Skeletal muscle satellite cell (primary cell): ENCODE data around the gene ALDH2.
A peak's percentile ranks its signal among the peaks of the same experiment; 100 is the strongest.
"Not testable (repeated sequence)": the region's sequence is repeated elsewhere in the genome, so short reads cannot be mapped to it uniquely, and the experiment has no call there.

Source experiments
- H3K27me3 ChIP-seq: 2 replicates; pipeline ENCODE4 v1.7.0; 2013; ENCODE audit warnings: low read length; ENCODE audit not compliant: control insufficient read depth, insufficient read depth
- H3K36me3 ChIP-seq: 2 replicates; pipeline ENCODE4 v1.7.0; 2013; ENCODE audit warnings: mild to moderate bottlenecking, control low read depth, low read length; ENCODE audit not compliant: insufficient read depth
- H3K4me1 ChIP-seq: 2 replicates; pipeline ENCODE4 v1.7.0; 2013; ENCODE audit warnings: low read length; ENCODE audit not compliant: control insufficient read depth, insufficient read depth
- H3K4me2 ChIP-seq: 2 replicates; pipeline ENCODE4 v1.7.0; 2013; ENCODE audit warnings: mild to moderate bottlenecking, low read length
- H3K4me3 ChIP-seq: 2 replicates; pipeline ENCODE4 v1.7.0; 2013; ENCODE audit warnings: low read length
- H3K9ac ChIP-seq: 2 replicates; pipeline ENCODE4 v1.7.0; 2013; ENCODE audit warnings: mild to moderate bottlenecking, low read depth, low read length, moderate library complexity
- H3K9me3 ChIP-seq: replicated peaks from 2 replicates; pipeline ENCODE4 v1.7.0; 2013; ENCODE audit warnings: mild to moderate bottlenecking, control low read depth, low read length

The ALDH2 gene

DNA sequence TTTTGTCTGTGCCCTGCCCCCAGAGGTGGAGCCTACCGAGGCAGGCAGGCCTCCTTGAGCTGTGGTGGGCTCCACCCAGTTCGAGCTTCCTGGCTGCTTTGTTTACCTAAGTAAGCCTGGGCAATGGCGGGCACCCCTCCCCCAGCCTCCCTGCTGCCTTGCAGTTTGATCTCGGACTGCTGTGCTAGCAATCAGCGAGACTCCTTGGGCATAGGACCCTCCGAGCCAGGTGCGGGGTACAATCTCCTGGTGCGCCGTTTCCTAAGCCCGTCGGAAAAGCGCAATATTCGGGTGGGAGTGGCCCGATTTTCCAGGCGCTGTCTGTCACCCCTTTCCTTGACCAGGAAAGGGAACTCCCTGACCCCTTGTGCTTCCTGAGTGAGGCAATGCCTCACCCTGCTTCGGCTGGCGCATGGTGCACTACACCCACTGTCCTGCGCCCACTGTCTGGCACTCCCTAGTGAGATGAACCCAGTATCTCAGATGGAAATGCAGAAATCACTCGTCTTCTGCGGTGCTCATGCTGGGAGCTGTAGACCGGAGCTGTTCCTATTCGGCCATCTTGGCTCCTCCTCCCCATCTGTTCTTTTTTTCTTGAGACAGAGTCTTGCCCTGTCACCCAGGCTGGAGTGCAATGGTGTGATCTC is 68.1 kb downstream of the ALDH2 start:
- H3K27me3 ChIP-seq, H3K4me2 ChIP-seq, H3K36me3 ChIP-seq, H3K4me1 ChIP-seq, H3K9ac ChIP-seq, H3K9me3 ChIP-seq, H3K4me3 ChIP-seq: not testable (repeated sequence)

DNA sequence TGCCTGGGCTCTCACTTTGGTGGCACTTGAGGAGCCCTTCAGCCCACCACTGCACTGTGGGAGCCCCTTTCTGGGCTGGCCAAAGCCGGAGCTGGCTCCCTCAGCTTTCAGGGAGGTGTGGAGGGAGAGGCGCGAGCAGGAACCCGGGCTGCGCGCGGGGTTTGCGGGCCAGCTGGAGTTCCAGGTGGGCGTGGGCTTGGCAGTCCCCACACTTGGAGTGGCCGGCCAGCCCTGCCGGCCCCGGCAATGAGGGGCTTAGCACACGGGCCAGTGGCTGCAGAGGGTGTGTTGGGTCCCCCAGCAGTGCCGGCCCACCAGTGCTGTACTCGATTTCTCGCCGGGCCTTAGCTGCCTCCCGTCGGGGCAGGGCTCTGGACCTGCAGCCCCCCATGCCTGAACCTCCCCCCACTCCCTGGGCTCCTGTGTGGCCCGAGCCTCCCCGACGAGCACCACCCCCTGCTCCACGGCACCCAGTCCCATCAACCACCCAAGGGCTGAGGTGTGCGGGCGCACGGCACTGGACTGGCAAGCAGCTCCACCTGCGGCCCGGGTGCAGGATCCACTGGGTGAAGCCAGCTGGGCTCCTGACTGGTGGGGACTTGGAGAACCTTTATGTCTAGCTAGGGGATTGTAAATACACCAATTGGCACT is 68.9 kb downstream of the ALDH2 start:
- not testable (repeated sequence) for H3K36me3 ChIP-seq, H3K9me3 ChIP-seq, H3K27me3 ChIP-seq, H3K4me2 ChIP-seq, H3K9ac ChIP-seq, H3K4me3 ChIP-seq, H3K4me1 ChIP-seq

DNA sequence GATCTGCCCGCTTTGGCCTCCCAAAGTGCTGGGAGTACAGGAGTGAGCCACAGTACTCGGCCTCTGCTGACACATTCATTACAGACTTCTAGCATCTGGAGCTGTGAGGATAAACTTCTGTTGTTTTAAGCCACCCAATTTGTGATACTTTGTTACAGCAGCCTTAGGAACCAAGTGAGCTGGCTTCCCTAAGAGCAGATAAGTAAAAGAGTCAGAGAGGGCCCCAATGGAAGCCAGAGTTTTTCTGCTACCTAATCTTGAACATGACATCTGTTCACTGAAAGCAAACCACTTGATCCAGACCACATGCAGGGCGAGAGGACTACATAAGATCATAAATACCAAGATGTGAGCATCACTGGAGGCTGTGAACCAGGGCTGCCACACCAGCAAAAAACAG is 71.6 kb downstream of the ALDH2 start:
- Histone ChIP-seq H3K9ac (no peak overlapping the region), H3K27me3 (no peaks in the 10 kb centered on the region), H3K4me2 (no peak overlapping the region), H3K36me3 (peaks cover 9% of the 10 kb centered on the region), H3K9me3 (no peaks in the 10 kb centered on the region), H3K4me1 (peaks cover 7% of the 10 kb centered on the region), H3K4me3 (no peak overlapping the region)

DNA sequence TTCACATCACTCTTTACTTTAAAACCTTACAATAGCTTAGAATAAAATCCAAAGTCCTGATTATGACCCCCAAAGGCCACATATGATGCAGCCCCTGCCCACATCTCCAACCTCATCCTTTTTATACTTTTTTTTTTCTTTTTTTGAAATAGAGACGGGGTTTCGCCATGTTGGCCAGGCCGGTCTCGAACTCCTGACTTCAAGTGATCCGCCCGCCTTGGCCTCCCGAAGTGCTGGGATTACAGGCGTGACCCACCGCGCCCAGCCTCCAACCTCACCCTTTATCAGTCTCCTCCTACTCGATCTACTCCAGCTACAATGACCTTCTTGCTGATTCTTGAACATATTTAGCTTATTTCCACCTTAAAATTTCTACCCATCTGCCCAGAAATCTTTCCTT is 74.1 kb downstream of the ALDH2 start:
- Histone ChIP-seq H3K27me3 (no peaks in the 10 kb centered on the region), H3K36me3 (peaks cover 9% of the 10 kb centered on the region), H3K4me3 (peak overlapping the region; percentile 87), H3K4me1 (peaks cover 12% of the 10 kb centered on the region), H3K9ac (peak overlapping the region; percentile 92), H3K9me3 (no peaks in the 10 kb centered on the region), H3K4me2 (peak overlapping the region; percentile 80)

DNA sequence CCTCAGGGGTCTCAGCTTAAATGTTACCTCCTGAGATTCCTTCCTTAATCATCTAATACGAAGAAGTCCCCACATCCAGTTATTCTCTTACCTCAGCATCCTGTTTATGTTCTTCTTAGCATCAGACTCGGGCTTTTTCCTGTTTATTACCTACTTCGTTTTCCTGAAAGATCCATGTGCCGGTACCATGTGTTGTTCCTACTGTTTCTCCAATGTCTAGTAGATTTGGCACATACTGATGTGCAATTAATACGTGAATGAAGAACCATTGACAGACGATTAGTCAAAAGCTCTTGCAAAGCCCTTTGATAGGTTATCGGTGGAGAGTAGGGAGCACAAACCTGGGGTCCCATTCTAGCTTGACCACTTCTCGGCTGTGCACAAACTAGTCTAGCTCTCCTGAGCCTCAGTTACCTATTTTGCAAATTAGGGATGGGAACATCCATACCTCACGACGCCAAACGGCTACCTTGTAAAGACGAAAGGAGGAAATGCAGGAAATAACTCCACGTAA is 74.6 kb downstream of the ALDH2 start:
- Histone ChIP-seq H3K36me3 (peaks cover 13% of the 10 kb centered on the region), H3K9me3 (no peaks in the 10 kb centered on the region), H3K4me3 (peak overlapping the region; percentile 87), H3K4me1 (peaks cover 17% of the 10 kb centered on the region), H3K27me3 (no peaks in the 10 kb centered on the region), H3K4me2 (peak overlapping the region; percentile 80), H3K9ac (peak overlapping the region; percentile 92)

DNA sequence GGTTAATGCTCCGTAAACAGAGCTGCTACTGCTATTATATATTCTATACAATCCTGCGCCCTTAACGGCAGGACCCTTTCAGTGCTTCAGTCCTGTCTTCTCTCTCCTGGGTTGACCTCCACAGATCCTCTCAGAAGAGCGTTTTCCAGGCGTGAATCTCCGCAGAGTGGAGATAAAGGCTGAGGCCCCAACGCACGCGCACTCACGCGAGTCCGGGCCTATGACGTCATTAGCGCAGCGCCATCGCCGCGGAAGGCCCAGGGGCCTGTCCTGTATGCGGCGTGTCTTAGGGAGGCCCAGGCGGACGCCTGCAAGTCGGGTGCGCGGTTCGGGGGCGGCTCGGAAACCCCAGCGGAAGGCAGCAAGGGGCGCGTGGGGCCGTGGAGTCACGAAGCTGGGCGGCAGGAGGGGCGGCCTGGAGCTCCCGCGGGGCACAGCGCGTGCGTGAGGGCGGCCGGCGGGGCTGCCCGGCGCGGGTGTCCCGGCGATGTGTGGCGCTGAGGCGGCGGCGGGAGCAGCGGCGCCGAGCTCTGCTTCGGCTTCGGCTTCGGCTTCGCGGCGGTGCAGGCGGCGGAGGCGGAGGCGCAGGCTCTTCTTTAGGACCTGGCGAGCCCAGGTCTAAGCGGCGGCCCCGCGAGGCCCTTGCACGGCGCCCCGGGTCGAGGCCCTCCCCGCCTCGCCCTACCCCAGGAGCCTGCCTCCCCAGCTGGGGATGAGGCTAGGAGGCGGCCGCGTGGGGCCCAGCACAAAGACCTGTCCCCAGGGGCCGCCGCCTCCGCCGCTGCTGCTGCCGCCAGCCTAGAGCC is 75.2 kb downstream of the ALDH2 start, which contains the start of gene MAPKAPK5:
Gene MAPKAPK5, plus strand, starts transcription at position 479 of the 806 bp plus-strand sequence. CDS start 506 bp downstream, outside the sequence.
- Histone ChIP-seq H3K27me3 (no peaks in the 10 kb centered on the region), H3K4me2 (peak within 1 kb of the TSS; percentile 80), H3K9ac (peak within 1 kb of the TSS; percentile 92), H3K4me1 (peaks cover 22% of the 10 kb centered on the region), H3K9me3 (no peaks in the 10 kb centered on the region), H3K4me3 (peak within 1 kb of the TSS; percentile 87), H3K36me3 (peaks cover 13% of the 10 kb centered on the region)

DNA sequence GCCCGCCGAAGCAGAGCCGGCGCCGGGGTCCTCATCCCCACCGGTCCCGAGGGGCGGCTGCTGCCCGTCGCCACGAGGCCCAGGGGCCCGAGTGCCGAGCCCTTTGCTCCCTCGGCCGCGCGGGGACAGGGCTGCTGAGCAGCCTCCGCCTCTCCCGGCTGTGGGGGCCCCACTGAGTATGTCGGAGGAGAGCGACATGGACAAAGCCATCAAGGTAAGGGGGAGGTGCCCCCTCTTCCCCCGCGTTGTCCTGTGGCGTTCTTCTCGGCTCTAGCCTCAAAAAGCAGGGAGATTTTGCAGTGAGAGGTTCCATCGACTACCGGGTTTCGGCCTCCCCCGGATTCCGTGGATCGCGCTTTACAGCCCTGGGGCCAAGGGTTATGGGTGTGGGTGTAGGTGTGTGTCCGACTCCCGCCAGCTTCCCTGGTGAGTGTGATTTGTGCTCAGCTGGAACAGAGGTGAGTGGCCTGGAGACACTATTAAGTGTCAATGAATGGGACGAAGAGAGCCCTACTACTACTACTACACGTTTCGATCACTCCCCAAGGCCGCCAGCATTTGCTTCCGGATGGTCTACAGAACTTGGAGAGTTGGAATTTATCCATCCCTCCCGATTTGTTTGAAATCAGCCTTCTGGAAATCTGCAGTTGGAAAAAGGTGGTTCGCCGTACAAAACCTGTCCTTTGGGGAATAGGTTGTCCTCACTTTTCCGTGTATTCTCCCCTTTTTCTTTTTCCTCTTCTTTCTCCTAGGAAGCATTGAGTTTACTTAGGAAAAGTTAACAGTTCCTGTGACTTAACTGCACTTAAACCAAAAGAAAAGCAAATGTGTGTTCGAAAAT is 76.0 kb downstream of the ALDH2 start:
- H3K4me2 ChIP-seq = peak overlapping the region; percentile 80
- peak overlapping the region; percentile 87 for H3K4me3 ChIP-seq
- peak overlapping the region; percentile 92 for H3K9ac ChIP-seq
- no peaks in the 10 kb centered on the region for H3K9me3 ChIP-seq
- H3K27me3 ChIP-seq = no peaks in the 10 kb centered on the region
- H3K4me1 ChIP-seq = peaks cover 23% of the 10 kb centered on the region
- peaks cover 13% of the 10 kb centered on the region for H3K36me3 ChIP-seq

DNA sequence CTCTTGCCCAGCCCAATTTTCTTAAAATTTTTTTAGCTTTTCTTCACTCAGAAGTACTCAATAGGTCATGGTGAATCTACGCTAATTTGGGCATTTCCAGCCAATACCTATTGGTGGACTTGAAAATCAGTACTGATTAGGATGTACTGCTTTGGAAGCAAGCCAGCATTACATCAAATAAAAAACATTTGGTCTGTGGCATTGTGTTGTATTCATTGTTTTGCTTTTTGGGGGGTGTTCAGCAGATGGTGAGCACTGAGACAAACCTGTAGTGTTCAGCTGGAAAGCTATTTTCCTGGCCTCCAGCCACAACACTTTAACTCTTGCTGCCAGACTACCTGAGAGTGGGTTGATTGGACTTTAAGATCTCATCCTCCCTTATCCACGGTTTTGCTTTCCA is 79.3 kb downstream of the ALDH2 start:
- H3K27me3 ChIP-seq = no peaks in the 10 kb centered on the region
- no peak overlapping the region for H3K4me3 ChIP-seq
- H3K4me2 ChIP-seq = no peak overlapping the region
- peaks cover 4% of the 10 kb centered on the region for H3K36me3 ChIP-seq
- no peaks in the 10 kb centered on the region for H3K9me3 ChIP-seq
- H3K4me1 ChIP-seq = peaks cover 16% of the 10 kb centered on the region
- no peak overlapping the region for H3K9ac ChIP-seq

DNA sequence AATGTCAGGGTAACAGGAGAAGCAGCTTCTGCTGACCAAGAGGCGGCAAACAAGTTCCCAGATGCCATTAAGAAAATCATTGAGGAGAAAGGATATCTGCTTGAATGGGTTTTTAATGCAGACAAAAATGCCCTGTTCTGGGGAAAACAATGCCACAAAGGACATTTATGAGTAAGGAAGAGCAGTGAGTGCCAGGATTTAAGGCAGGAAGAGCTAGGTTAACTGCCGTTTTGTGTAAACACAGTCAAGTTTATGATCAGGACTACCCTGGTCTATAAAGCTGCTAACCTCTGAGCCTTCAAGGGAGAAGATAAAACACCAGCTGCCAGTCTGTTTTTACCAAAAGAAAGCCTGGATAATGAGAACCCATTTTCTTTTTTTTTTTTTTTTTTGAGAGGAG is 83.8 kb downstream of the ALDH2 start:
- no peak overlapping the region for H3K4me2 ChIP-seq
- peaks cover 11% of the 10 kb centered on the region for H3K4me1 ChIP-seq
- no peaks in the 10 kb centered on the region for H3K27me3 ChIP-seq
- no peak overlapping the region for H3K4me3 ChIP-seq
- H3K9me3 ChIP-seq = no peaks in the 10 kb centered on the region
- no peak overlapping the region for H3K9ac ChIP-seq
- peaks cover 10% of the 10 kb centered on the region for H3K36me3 ChIP-seq

DNA sequence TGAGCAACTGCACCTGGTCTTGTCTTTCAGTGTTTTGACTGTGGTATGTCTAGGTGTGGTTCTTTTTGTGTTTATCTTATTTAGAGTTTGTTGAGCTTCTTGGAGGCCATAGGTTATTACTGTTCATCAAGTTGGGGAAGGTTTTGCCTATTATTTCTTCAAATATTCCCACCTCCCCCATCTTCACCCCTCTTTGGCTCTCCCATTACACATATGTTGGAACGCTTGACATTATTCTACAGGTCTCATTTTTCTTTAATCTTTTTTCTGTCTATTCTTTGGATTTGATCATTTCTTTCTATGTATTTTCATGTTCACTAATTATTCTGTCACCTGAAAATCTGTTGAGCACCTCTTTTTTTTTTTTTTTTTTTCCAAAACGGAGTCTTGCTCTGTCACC is 91.5 kb downstream of the ALDH2 start:
- H3K9ac ChIP-seq = no peak overlapping the region
- no peaks in the 10 kb centered on the region for H3K27me3 ChIP-seq
- no peak overlapping the region for H3K4me2 ChIP-seq
- no peaks in the 10 kb centered on the region for H3K4me1 ChIP-seq
- H3K4me3 ChIP-seq = no peak overlapping the region
- H3K36me3 ChIP-seq = peaks cover 6% of the 10 kb centered on the region
- H3K9me3 ChIP-seq = no peaks in the 10 kb centered on the region

DNA sequence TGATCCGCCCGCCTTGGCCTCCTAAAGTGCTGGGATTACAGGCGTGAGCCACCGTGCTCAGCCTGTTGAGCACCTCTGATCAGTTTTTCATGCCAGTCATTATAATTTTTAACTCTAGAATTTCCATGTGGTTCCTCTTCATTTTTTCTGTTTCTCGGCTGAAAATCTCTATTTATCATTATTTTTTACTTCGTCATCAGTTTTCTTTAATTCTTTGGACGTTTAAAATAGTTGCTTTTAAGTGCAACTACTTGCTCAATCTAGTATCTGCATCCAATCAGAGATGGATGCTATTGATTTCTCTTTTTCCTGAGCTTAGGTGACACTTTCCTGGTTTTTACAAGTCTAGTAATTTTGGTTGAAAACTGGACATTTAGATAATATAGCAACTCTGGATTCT is 92.0 kb downstream of the ALDH2 start:
- Histone ChIP-seq H3K4me1 (no peaks in the 10 kb centered on the region), H3K9me3 (no peaks in the 10 kb centered on the region), H3K4me2 (no peak overlapping the region), H3K36me3 (peaks cover 6% of the 10 kb centered on the region), H3K4me3 (no peak overlapping the region), H3K9ac (no peak overlapping the region), H3K27me3 (no peaks in the 10 kb centered on the region)
